ENCODE data around the gene NINJ1. TPM values are rescaled to one million over a fixed set of nuclear protein-coding genes. Genes with fewer than 3 reads are reported as not detected.

NINJ1 gene
- total RNA-seq, 1 experiment from 2014 or later = 10.3 TPM

DNA sequence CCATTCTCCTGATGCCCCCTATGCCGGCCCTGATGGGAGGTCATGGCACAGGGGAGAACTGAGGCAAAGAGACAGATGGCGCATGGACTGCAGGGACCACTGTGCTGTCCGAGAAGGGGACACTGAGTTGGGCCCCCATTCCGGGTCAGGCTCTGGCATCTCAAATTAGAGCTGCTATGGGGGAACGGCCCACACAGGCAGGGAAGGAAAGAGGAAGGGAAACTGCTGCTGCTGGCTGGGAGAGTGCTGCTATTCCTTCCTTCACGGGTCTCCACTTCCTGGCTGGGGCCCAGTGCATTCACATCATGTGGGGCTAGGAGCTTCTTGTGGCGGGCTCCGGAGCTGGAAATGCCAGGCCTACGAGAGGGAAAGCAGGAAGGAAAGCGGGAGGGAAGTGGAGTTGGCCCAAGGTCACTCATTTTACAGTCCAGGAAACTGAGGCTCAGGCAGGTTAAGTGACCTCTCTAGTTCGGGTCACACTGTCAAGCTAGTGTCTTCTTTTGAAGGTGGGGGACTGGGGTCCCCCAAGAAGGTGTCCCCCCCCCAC is 39.3 kb downstream of the NINJ1 start:
- Histone ChIP-seq H3K4me3 (ENCODE audit: low read length) (peak overlapping the region; percentile 83), H3K36me3 (ENCODE audit: insufficient read depth, low read length) (no peaks in the 10 kb centered on the region), H4K20me1 (ENCODE audit: insufficient read depth, low read depth, low read length) (peaks cover 11% of the 10 kb centered on the region; the same call in 1 of the 2 replicates), H2AFZ (ENCODE audit: low read length) (no peak overlapping the region; the same call in 1 of the 2 replicates), H3K27ac (ENCODE audit: low read length) (peak overlapping the region; percentile 77), H3K27me3 (ENCODE audit: low read length) (no peaks in the 10 kb centered on the region), H3K9ac (ENCODE audit: low read length) (peak overlapping the region; percentile 91), H3K4me1 (ENCODE audit: low read length) (peaks cover 32% of the 10 kb centered on the region), H3K9me2 (replicated peaks; ENCODE audit: insufficient read depth, low read length) (no peaks in the 10 kb centered on the region), H3K4me2 (ENCODE audit: low read depth, low read length, poor library complexity, severe bottlenecking) (peak overlapping the region; percentile 97), H3K79me2 (ENCODE audit: low read length) (no peaks in the 10 kb centered on the region), H3K9me3 (ENCODE audit: low read length) (no peaks in the 10 kb centered on the region)
- DNase-seq = peak; percentile 87

DNA sequence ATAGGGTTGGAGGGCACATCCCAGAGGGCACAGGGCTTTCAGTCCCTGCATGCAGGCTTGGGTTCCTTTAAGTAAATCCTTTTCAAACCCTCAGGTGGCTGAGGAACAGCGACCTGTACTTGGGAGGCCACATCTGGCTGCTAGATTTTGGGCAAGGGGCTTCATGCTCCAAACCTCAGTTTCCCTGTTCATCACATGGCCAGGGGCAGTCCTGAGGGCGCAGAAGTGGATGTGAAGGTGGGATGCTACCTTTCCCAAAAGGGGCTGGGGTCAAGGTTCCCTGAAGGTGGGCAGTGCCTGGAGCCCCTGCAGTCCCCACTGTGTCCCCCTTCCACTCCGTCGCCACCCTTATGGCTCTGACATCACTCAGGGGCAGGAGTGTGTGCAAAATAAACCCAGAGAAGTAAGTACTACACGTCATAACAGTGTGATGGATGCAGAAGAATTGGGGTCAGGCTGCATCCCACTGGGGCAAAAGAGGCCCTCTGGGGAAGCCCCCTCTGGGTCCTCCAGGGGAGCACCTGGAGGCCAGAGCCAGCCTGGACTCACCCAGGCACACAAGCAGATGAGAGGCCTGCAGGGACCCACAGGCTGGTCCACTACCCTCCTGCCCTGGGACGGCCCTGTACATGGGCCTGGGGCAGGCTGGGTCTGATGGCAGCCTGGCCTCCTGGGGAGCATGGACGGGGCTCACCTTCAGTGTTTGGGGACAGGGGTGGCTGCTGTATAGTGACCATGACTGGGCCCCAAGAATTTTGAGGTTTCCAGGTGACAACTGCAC is 40.0 kb downstream of the NINJ1 start:
- peaks cover 11% of the 10 kb centered on the region; the same call in 1 of the 2 replicates for H4K20me1 ChIP-seq (ENCODE audit: insufficient read depth, low read depth, low read length)
- H3K4me1 ChIP-seq (ENCODE audit: low read length) = peaks cover 32% of the 10 kb centered on the region
- no peaks in the 10 kb centered on the region for H3K79me2 ChIP-seq (ENCODE audit: low read length)
- no peak overlapping the region for H3K27ac ChIP-seq (ENCODE audit: low read length)
- H3K9me3 ChIP-seq (ENCODE audit: low read length) = no peaks in the 10 kb centered on the region
- H3K9me2 ChIP-seq (replicated peaks; ENCODE audit: insufficient read depth, low read length) = no peaks in the 10 kb centered on the region
- no peaks in the 10 kb centered on the region for H3K36me3 ChIP-seq (ENCODE audit: insufficient read depth, low read length)
- peak overlapping the region; percentile 91 for H3K9ac ChIP-seq (ENCODE audit: low read length)
- H2AFZ ChIP-seq (ENCODE audit: low read length) = no peak overlapping the region
- no peaks in the 10 kb centered on the region for H3K27me3 ChIP-seq (ENCODE audit: low read length)
- peak overlapping the region; percentile 83; the same call in 1 of the 2 replicates for H3K4me3 ChIP-seq (ENCODE audit: low read length)
- DNase-seq = no peak
- peak overlapping the region; percentile 97 for H3K4me2 ChIP-seq (ENCODE audit: low read depth, low read length, poor library complexity, severe bottlenecking)

DNA sequence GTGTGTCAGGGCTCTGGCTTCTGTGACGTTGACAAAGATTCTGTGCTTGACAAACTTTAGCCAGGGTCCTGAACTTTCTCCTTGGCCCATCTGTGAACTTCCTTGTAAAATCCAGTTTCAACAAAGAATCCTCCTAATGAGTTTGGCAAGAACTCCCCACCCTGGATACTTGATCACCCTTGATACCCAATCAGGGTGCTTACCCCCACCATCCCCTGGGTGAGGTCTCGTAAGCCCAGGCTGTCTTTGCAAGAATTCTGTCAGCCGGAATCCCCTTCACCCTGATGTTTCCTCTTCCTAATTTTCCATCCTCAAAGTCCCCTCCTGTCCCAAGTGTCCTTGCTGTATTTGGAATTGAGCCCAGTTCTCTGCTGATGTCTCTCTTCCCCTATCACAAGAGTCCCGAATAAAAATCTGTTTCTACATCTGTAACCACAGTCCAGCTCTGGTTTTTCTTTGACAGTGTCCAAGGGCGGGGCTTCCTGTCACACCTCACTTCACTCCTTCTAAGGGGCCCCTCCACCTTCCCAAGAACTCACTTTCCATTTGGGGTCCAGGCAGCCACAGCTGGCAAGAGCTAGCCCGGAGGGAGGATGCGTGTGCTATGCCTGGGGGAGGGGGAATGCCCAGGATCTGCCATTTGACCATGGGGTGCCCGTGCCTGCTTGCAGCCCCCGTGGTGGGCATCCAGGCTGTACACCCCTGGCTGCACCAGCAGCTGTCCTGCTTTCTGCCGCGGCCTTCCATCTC is 40.7 kb downstream of the NINJ1 start:
- Histone ChIP-seq H4K20me1 (ENCODE audit: insufficient read depth, low read depth, low read length) (peaks cover 10% of the 10 kb centered on the region; the same call in 1 of the 2 replicates), H3K79me2 (ENCODE audit: low read length) (no peaks in the 10 kb centered on the region), H3K4me2 (ENCODE audit: low read depth, low read length, poor library complexity, severe bottlenecking) (no peak overlapping the region), H2AFZ (ENCODE audit: low read length) (no peak overlapping the region), H3K9me2 (replicated peaks; ENCODE audit: insufficient read depth, low read length) (no peaks in the 10 kb centered on the region), H3K9ac (ENCODE audit: low read length) (0 out of 2 replicates have a peak overlapping the region, but pooled peaks have one; percentile 91), H3K27ac (ENCODE audit: low read length) (no peak overlapping the region), H3K4me1 (ENCODE audit: low read length) (peaks cover 32% of the 10 kb centered on the region), H3K4me3 (ENCODE audit: low read length) (no peak overlapping the region), H3K27me3 (ENCODE audit: low read length) (no peaks in the 10 kb centered on the region), H3K9me3 (ENCODE audit: low read length) (no peaks in the 10 kb centered on the region), H3K36me3 (ENCODE audit: insufficient read depth, low read length) (no peaks in the 10 kb centered on the region)
- no peak for DNase-seq

DNA sequence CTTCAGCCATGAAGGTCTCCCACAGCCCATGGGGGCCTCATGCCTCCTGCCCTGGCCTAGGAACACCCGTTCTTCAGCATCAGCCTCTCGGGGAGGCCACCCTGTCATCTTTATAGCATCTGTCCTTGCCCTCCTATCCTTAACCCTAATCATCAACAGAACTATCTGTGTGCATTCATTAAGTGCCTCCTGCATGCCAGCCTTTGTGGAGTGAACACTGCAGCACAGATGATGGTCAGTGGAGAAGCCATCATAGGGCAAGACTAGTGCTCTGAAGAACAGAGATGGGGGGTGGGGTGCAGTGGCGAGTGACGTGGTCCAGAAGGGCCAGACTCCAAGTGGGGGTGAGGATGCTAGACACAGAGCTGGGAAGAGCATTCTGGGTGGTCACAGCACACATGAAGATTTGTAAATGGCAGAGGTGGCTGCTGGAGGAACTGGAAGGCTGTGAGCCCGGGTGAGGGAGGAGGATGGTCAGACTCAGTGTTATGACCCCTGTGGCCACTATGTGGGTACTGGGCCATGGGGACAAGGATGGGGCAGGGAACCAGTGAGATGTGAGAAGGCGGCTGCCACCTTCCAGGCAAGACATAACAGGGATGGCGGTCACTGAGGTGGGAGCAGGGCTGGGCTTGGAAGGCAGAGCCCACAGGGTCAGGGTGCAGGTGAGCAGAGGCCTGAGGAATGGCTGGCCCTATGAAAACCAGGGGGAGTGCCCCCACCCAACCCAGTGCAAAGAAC is 41.6 kb downstream of the NINJ1 start:
- Histone ChIP-seq H3K27me3 (ENCODE audit: low read length) (no peaks in the 10 kb centered on the region), H3K4me3 (ENCODE audit: low read length) (no peak overlapping the region), H3K9me3 (ENCODE audit: low read length) (no peaks in the 10 kb centered on the region), H2AFZ (ENCODE audit: low read length) (no peak overlapping the region), H3K4me1 (ENCODE audit: low read length) (peaks cover 32% of the 10 kb centered on the region), H3K27ac (ENCODE audit: low read length) (no peak overlapping the region), H3K79me2 (ENCODE audit: low read length) (no peaks in the 10 kb centered on the region), H4K20me1 (ENCODE audit: insufficient read depth, low read depth, low read length) (peaks cover 1% of the 10 kb centered on the region; the same call in 1 of the 2 replicates), H3K9ac (ENCODE audit: low read length) (no peak overlapping the region), H3K9me2 (replicated peaks; ENCODE audit: insufficient read depth, low read length) (no peaks in the 10 kb centered on the region), H3K4me2 (ENCODE audit: low read depth, low read length, poor library complexity, severe bottlenecking) (no peak overlapping the region), H3K36me3 (ENCODE audit: insufficient read depth, low read length) (no peaks in the 10 kb centered on the region)
- DNase-seq = no peak

DNA sequence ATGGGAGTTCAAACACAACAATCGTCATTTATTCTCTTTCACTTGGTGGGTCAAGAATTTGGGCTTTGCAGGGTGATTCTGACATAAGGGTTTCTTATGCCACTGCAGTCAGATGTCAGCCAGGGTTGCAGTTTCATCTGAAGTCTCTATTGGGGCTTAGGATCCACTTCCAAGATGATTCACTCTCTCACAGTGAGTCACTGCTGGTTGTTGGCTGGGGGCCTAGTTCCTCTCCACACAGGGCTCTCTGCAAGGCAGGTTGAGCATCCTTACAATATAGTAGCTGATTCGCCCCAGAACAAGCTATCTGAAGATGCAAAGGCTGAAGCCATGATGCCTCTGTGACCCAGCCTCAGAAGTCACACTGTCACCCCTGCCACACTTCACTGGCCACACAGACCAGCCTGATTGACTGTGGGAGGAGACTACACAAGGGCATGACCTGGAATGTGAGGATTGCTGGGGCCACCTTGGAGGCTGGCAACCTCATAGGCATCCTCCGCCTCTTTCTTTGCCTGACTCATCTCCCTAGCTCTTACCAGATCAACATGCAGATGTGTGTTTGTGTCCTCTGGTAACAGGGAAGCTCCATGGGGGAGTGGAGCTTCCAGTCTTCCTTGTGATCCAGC is 42.5 kb downstream of the NINJ1 start:
- Histone ChIP-seq H3K79me2 (ENCODE audit: low read length) (no peaks in the 10 kb centered on the region), H4K20me1 (ENCODE audit: insufficient read depth, low read depth, low read length) (no peaks in the 10 kb centered on the region), H3K4me1 (ENCODE audit: low read length) (peaks cover 24% of the 10 kb centered on the region), H3K9ac (ENCODE audit: low read length) (no peak overlapping the region), H3K4me3 (ENCODE audit: low read length) (no peak overlapping the region), H2AFZ (ENCODE audit: low read length) (no peak overlapping the region), H3K27me3 (ENCODE audit: low read length) (no peaks in the 10 kb centered on the region), H3K9me3 (ENCODE audit: low read length) (no peaks in the 10 kb centered on the region), H3K4me2 (ENCODE audit: low read depth, low read length, poor library complexity, severe bottlenecking) (no peak overlapping the region), H3K36me3 (ENCODE audit: insufficient read depth, low read length) (no peaks in the 10 kb centered on the region), H3K27ac (ENCODE audit: low read length) (no peak overlapping the region), H3K9me2 (replicated peaks; ENCODE audit: insufficient read depth, low read length) (no peaks in the 10 kb centered on the region)
- no peak for DNase-seq

DNA sequence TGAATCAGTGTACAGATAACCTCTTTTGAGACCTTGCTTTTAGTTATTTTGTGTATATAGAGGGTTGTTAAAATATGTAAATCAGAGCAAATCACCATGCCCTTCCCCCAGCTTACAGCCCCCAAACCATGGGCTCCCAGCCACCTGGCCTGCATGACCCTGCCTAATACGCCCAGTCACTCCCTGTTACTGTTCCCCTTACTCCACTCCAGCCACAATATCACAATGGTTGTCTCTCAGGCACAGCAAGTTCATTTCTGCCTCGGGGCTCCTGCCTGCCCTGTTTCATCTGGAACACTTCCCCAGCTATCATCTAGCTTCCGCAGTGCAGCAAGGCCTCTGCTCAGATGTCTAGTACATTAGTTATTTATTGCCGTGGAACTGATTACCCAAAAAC is 43.0 kb downstream of the NINJ1 start:
- H3K27ac ChIP-seq (ENCODE audit: low read length) = no peak overlapping the region
- H3K27me3 ChIP-seq (ENCODE audit: low read length) = no peaks in the 10 kb centered on the region
- peaks cover 22% of the 10 kb centered on the region for H3K4me1 ChIP-seq (ENCODE audit: low read length)
- no peaks in the 10 kb centered on the region for H3K79me2 ChIP-seq (ENCODE audit: low read length)
- no peak overlapping the region for H3K9ac ChIP-seq (ENCODE audit: low read length)
- no peak overlapping the region for H2AFZ ChIP-seq (ENCODE audit: low read length)
- H3K9me2 ChIP-seq (replicated peaks; ENCODE audit: insufficient read depth, low read length) = no peaks in the 10 kb centered on the region
- H3K4me2 ChIP-seq (ENCODE audit: low read depth, low read length, poor library complexity, severe bottlenecking) = no peak overlapping the region
- H3K4me3 ChIP-seq (ENCODE audit: low read length) = no peak overlapping the region
- H4K20me1 ChIP-seq (ENCODE audit: insufficient read depth, low read depth, low read length) = no peaks in the 10 kb centered on the region
- no peaks in the 10 kb centered on the region for H3K9me3 ChIP-seq (ENCODE audit: low read length)
- H3K36me3 ChIP-seq (ENCODE audit: insufficient read depth, low read length) = no peaks in the 10 kb centered on the region
- DNase-seq = no peak

DNA sequence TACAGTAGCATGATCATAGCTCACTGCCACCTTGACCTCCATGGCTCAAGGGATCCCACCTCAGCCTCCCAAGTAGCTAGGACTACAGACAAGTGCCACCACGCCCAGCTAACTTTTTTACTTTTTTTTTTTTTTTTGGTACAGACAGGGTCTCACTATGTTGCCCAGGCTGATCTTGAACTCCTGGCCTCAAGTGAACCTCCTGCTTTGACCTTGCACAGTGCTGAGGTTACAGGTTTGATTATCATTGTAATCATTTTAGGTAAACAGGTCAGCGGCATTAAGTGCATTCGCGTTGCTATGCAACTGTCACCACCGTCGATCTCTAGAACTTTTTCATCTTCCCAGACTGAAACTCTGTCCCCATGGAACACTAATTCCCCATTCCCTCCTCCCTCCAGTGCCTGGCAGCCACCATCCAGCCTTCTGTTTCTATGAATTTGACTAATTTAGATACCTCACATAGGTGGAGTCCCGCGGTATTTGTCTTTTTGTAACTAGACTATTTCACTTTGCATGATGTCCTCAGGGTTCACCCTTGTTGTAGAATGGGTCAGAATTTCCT is 43.9 kb downstream of the NINJ1 start:
- no peak overlapping the region for H3K9ac ChIP-seq (ENCODE audit: low read length)
- H4K20me1 ChIP-seq (ENCODE audit: insufficient read depth, low read depth, low read length) = no peaks in the 10 kb centered on the region
- no peak overlapping the region for H3K4me3 ChIP-seq (ENCODE audit: low read length)
- no peak overlapping the region for H3K4me2 ChIP-seq (ENCODE audit: low read depth, low read length, poor library complexity, severe bottlenecking)
- peaks cover 21% of the 10 kb centered on the region for H3K4me1 ChIP-seq (ENCODE audit: low read length)
- H3K27me3 ChIP-seq (ENCODE audit: low read length) = no peaks in the 10 kb centered on the region
- no peaks in the 10 kb centered on the region for H3K9me3 ChIP-seq (ENCODE audit: low read length)
- H3K36me3 ChIP-seq (ENCODE audit: insufficient read depth, low read length) = no peaks in the 10 kb centered on the region
- DNase-seq = no peak
- no peak overlapping the region for H2AFZ ChIP-seq (ENCODE audit: low read length)
- no peaks in the 10 kb centered on the region for H3K79me2 ChIP-seq (ENCODE audit: low read length)
- no peak overlapping the region for H3K27ac ChIP-seq (ENCODE audit: low read length)
- no peaks in the 10 kb centered on the region for H3K9me2 ChIP-seq (replicated peaks; ENCODE audit: insufficient read depth, low read length)
